ENCODE measurements around the gene RHOBTB3. TPM values are rescaled to one million over a fixed set of nuclear protein-coding genes. Genes with fewer than 3 reads are reported as not detected.

Gene RHOBTB3
- total RNA-seq, 1 donor from 2014 or later: 25.2 TPM

GRCh38 chr5:95731571-95732554 is 727 bp downstream of the RHOBTB3 start:
- DNase-seq (ENCODE audit: low read depth in 2 of 2): peak; percentile 48 to 63

DNA sequence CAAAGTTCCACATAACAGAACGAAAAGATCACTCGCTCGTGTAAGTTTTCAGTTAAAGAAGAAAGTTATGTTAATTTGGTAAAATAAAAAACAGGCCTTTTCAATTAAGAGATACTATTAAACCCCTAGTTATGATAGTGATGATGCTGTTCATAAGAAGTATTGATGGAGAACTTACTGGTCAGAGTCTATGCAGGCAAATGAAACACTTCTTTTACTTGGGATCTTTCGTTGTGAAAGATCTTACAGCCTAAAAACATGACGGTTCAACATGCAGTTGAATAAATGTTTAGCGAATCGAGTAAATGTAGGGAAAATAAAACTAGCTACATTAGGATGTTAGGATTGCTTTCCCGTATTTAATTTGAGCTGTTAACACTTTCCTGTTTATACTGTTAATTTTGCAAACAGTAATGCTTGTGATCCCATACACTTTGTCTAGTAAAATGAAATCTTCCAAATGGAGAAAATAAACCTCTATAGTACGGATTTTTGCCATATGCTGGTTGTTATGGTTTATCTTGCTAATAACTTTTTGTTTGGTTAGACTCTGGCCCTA is 2.0 kb downstream of the RHOBTB3 start:
- no peak for DNase-seq (ENCODE audit: low read depth in 2 of 2)

GRCh38 chr5:95734187-95734586 is 3.1 kb downstream of the RHOBTB3 start:
- no peak for DNase-seq (ENCODE audit: low read depth in 2 of 2)

- no peak for DNase-seq (ENCODE audit: low read depth in 2 of 2)
Observed at GRCh38 chr5:95734906-95735305, 3.8 kb downstream of the RHOBTB3 start.

DNA sequence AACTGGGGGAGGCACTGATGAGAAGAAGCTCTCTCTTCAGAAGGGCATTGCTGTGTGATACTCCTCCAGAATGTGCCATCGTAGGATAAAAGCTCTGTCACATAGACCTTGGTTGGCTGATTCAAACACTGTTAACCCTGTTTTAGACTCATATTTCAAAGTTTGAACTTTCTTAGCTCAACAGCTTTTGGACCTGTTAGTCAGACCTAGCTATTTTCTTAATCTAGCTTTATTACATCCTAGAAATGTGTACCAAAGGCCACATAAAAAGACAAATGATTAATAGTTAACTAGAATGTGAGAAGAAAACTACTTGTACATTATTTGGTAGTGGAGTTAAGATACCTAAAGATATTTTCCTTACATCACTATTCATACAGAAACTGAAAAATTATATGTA is 4.3 kb downstream of the RHOBTB3 start:
- no peak for DNase-seq (ENCODE audit: low read depth in 2 of 2)

- peak; percentile 63 to 64 for DNase-seq (ENCODE audit: low read depth in 2 of 2)
Observed at GRCh38 chr5:95738072-95738471, 6.9 kb downstream of the RHOBTB3 start.

DNA sequence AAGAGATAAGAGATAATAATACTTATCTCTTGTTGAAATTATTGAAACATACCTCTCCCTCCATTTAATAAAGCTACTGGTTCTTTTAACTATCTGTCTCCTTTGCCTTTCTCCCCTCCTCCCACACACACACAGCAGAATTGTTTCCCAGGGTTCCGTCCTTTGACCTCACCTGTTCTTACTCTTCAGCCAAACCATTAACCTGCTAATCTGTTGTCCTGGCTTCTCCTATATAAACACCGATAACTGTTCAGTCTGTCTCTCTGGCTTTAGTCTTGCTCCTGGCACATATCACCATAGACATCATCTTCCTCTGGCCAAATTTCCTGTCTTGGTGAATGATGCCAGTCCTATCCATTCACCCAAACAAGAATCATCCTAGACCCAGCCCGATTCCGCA is 7.7 kb downstream of the RHOBTB3 start:
- DNase-seq (ENCODE audit: low read depth in 2 of 2): no peak

DNA sequence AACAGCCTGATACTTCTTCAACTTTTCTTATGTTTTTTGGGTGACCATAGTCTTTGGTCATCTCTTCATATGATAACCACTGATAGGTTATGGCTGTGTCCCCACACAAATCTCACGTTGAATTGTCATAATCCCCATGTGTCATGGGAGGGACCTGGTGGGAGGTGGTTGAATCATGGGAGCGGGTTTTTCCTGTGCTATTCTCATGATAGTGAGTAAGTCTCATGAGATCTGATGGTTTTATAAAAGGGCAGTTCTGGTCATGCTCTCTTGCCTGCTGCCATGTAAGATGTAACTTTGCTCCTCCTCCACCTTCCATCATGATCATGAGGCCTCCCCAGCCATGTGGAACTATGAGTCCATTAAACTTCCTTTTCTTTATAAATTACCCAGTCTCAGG is 8.7 kb downstream of the RHOBTB3 start:
- DNase-seq (ENCODE audit: low read depth in 2 of 2): no peak

- no peak for DNase-seq (ENCODE audit: low read depth in 2 of 2)
Observed at GRCh38 chr5:95741458-95741857, 10.3 kb downstream of the RHOBTB3 start.

- DNase-seq (ENCODE audit: low read depth in 2 of 2): no peak
Observed at GRCh38 chr5:95743232-95743631, 12.1 kb downstream of the RHOBTB3 start.

GRCh38 chr5:95743877-95744276 is 12.7 kb downstream of the RHOBTB3 start:
- no peak for DNase-seq (ENCODE audit: low read depth in 2 of 2)

DNA sequence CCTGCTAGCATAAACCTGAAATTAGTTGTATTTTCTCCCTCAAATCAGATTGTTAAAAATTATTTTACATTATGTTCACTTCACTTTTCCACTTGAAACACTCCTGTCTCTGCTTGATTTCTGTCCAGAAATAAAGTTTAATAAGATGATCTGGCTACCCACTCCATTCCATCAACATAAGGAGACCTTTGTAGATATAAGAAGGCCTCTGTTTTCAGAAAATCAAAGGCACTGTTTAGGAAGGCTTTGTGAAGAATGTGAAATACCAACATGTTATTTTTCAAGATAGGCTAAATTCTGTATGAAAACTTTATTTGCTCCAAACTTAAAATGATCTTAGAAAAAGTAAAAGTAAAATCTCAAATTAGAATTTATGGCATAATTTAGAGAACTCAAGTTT is 15.1 kb downstream of the RHOBTB3 start:
- no peak for DNase-seq (ENCODE audit: low read depth in 2 of 2)

GRCh38 chr5:95746722-95747679 is 15.9 kb downstream of the RHOBTB3 start:
- DNase-seq (ENCODE audit: low read depth in 2 of 2): no peak

DNA sequence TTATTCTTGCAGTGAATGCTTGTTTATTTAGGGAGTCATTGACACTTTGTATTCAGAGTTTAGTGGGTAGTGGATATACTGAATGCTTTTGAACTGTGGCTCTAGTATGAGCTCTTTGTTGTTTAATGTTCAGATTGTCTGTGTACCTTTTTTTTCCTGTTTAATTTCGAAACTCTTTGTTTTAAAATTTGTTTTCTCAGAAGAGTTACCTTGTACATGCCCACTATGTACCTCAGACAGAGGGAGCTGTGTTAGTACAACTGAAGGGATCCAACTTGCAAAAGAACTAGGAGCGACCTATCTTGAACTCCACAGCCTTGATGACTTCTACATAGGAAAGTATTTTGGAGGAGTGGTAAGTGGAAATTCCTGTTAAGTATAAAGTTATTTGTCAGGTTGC is 17.0 kb downstream of the RHOBTB3 start:
- DNase-seq (ENCODE audit: low read depth in 2 of 2): no peak

- DNase-seq (ENCODE audit: low read depth in 2 of 2): no peak
Observed at GRCh38 chr5:95754545-95754944, 23.4 kb downstream of the RHOBTB3 start.

- no peak for DNase-seq (ENCODE audit: low read depth in 2 of 2)
Observed at GRCh38 chr5:95759005-95759404, 27.9 kb downstream of the RHOBTB3 start.

GRCh38 chr5:95759634-95760033 is 28.5 kb downstream of the RHOBTB3 start:
- peak in 1 of 2 donors; percentile 16 for DNase-seq (ENCODE audit: low read depth in 2 of 2)

DNA sequence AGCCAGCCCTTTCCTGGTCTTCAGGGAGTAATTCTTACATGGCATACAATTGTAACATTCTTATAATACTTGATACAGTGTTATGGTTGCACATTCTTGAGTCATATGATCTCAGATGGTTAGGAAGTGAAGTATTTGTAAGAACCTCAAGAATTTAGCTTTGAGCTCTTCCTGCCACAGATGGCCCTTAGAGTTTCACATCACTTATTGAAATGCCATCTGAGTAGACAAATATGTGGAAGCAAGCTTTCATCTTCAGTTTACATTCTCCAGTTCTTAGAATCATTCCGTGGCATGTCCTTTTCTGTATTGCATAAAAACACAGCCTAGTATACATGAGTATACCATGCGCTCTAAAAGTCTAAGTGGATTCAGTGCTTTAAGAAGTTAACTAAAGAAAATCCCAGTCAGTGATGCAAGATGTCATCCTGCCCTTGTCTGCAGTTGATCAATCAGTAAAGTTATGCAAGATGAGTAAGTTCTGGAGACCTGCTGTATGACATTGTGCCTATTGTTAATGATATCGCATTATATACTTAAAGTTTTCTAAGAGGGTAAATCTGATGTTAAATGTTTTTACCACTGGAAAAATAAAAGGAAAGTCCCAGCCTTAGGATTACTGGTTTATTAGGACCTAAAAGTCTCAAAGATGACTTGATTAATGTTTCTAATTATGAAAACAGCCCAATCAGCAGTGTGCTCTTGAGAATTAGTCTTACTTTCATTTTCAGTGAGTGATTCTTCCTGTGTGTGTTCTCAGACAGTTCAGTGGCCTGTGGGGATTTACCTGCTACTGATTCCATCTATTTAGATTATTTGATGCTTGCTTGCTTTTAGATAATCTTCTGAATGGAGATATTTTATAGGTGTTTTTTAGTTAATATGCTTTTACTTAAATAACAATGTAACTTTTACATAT is 29.4 kb downstream of the RHOBTB3 start:
- peak; percentile 24 to 88 for DNase-seq (ENCODE audit: low read depth in 2 of 2)

GRCh38 chr5:95761771-95762651 is 30.9 kb downstream of the RHOBTB3 start:
- DNase-seq (ENCODE audit: low read depth in 2 of 2): peak; percentile 40 to 58

DNA sequence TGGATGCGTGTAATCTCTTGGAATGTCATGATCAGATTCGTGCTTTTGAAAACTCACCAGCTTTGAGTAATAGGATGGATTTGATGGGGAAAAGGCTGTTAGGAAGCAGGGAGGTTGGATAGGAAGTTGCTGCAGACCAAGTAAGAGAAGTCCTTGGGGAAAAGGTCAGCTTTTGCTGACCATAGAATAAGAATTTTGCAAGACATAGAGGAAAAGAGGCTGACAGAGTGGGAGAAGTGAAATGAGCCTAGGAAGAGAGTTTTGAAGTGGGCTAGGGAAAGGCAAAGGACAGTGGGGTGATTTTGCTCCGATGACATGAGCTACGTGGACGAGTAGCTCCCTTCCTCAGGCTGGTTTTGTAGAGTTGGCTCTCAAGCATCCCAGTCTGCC is 31.5 kb downstream of the RHOBTB3 start:
- DNase-seq (ENCODE audit: low read depth in 2 of 2): no peak
